ENCODE results near the gene ARRB2.
"Not testable (repeated sequence)": the region's sequence is repeated elsewhere in the genome, so short reads cannot be mapped to it uniquely, and the experiment has no call there.

The ARRB2 gene

GRCh38 chr17:4696437-4696805, 14.0 kb upstream of the ARRB2 start:
- no peak for DNase-seq (ENCODE audit: low read depth)
- H3K4me3 ChIP-seq (ENCODE audit: low read depth, low read length), result no peak overlapping the region

GRCh38 chr17:4699401-4700056, 10.9 kb upstream of the ARRB2 start:
- H3K4me3 ChIP-seq (ENCODE audit: low read depth, low read length); DNase-seq (ENCODE audit: low read depth): not testable (repeated sequence)

GRCh38 chr17:4701116-4701515, 9.3 kb upstream of the ARRB2 start:
- DNase-seq (ENCODE audit: low read depth), result no peak
- H3K4me3 ChIP-seq (ENCODE audit: low read depth, low read length), result no peak overlapping the region

DNA sequence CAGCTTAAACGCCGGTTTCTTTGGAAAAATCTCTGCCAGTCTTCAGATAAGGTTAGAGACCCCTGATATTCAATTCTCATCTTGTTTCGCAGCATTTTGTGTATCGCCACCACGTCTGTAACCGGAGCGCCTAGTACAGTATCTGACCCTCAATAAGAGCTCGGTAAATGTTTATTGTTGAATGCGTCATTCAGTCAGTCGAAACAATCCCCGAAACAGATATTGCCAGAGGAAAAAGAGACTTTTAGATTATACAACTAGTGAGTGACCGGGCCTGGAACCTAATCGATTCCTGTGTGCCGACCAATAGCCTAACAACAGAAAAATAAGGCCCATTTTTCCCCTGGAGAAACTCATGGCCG, 7.1 kb upstream of the ARRB2 start:
- H3K4me3 ChIP-seq (ENCODE audit: low read depth, low read length), result peak overlapping the region; percentile 99
- DNase-seq (ENCODE audit: low read depth), result no peak

DNA sequence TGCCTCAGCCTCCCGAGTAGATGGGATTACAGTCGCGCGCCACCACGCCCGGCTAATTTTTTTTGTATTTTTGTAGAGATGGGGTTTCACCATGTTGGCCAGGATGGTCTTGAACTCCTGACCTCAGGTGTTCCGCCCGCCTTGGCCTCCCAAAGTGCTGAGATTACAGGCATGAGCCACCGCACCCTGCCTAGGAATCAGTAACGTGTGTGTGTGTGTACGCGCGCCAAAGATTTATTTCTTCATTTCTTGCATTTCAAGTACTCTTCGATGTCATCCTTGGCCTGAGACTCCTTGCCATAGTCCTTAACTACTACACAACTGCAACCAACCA, 5.9 kb upstream of the ARRB2 start:
- peak overlapping the region; percentile 99 for H3K4me3 ChIP-seq (ENCODE audit: low read depth, low read length)
- DNase-seq (ENCODE audit: low read depth), result not testable (repeated sequence)

DNA sequence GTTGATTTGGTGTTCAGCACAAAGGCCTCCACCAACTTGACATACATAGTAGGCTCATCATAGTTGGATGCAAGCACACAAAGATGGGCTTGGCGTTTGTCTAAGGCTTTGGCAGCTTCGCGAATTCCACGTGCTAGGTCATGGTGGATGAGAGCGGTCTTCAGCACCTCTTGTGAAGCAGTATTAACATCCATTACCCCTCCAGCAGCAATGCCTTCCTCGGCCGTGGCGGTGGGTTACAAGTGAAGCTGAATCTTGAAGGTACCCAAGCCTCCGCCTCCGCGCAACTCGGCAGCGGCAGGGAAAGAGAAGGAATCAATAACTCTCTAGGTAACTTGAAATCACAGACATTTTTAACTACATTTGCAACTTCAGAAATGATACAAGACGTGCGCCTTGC, 5.4 kb upstream of the ARRB2 start:
- DNase-seq (ENCODE audit: low read depth), result no peak
- H3K4me3 ChIP-seq (ENCODE audit: low read depth, low read length), result no peak overlapping the region

DNA sequence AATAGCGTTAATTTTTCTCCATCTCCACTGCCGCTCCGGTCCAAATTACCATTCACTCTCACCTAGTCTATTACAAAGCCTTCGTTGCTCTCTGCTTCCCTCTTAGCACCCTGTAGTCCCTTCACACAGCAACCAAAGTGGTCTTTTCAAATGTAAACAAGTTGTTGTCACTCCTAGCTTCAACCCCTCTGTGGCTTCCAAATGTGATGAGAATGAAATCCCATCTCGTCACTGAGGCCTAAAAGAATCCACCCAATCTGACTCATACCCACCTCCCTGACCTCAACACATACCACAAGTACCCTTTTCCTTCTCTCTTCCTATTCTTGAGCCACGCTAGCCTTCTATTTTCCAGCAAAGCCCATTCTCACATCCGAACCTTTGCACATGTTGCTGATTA, 4.3 kb upstream of the ARRB2 start:
- H3K4me3 ChIP-seq (ENCODE audit: low read depth, low read length), result no peak overlapping the region
- peak; percentile 23 for DNase-seq (ENCODE audit: low read depth)

- H3K4me3 ChIP-seq (ENCODE audit: low read depth, low read length), result no peak overlapping the region
- DNase-seq (ENCODE audit: low read depth), result no peak
These were observed 2.0 kb upstream of the ARRB2 start for GRCh38 chr17:4708436-4708835.

- H3K4me3 ChIP-seq (ENCODE audit: low read depth, low read length), result peak overlapping the region; percentile 61
- no peak for DNase-seq (ENCODE audit: low read depth)
These were observed 532 bp downstream of the ARRB2 start for GRCh38 chr17:4710693-4711634.

DNA sequence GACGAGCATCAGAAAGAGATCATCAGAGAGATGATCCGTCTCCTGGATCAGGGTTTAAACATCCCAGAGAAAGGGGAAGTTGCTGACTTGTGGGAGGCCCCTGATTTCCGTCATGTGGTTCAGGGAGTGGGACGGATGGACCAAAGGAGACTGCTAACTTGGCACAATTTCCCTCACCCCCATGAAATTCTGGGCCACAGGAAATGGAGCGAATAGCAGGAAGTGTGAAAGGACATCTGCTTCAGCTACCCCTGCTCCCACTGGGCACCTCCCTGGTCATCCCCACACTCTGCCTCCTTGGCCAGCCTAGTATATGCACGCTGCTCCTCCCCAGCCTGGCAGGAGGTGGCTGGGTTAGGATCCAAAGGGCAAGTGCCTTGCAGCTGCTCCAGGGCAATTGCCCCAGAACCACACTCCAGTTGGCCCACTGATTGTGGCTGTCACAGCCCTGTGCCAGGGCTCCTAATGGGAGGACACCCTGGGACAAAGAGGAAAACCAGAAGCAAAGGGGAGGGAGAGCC, 1.3 kb downstream of the ARRB2 start:
- no peak overlapping the region for H3K4me3 ChIP-seq (ENCODE audit: low read depth, low read length)

DNA sequence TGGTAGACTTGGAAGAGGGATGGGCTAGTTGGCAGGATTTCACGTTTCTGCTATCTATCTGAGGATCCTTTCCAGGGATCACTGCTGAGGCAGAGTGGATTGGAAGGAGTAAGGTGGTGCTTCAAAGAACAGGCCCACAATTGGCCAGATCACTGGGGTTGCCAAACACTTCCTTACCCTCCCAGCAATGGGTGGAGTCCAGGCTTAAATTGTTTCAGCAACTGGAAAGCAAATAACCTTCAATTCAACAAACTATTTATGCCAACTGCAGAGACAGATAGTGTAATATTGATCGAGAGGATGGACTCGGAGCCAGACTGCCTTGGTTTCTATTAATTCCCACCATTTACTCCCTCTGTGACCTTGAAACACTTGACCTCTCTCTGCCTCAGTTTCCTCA, 2.1 kb downstream of the ARRB2 start:
- no peak for DNase-seq (ENCODE audit: low read depth)
- H3K4me3 ChIP-seq (ENCODE audit: low read depth, low read length), result no peak overlapping the region

More for the DNA sequence above, 1.3 kb downstream of the ARRB2 start:
- DNase-seq (ENCODE audit: low read depth), result no peak

DNA sequence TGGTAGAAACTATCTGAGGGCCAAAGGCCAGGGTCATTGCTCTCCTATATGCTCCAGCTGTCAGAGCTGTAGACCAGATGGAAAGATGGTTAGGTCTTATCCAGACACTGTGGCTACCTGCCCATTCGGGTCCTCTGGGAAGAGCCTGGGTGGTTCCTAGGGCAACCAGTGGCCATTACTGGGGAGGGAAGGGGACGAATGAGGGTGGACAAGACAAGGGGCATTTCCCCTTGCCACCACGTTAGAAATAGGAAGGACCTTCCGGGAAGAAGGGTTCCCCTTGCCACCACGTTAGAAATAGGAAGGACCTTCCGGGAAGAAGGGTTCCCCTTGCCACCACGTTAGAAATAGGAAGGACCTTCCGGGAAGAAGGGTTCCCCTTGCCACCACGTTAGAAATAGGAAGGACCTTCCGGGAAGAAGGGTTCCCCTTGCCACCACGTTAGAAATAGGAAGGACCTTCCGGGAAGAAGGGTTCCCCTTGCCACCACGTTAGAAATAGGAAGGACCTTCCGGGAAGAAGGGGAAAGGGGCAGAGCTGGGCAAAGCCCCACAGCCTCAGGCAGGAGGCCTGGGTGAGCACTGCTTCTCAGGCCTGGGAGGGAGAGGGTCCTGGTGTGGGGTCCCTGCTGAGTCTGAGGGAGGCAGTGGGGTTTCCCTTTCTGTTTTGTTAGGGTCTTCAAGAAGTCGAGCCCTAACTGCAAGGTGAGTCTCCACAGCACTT, 4.1 kb downstream of the ARRB2 start:
- not testable (repeated sequence) for H3K4me3 ChIP-seq (ENCODE audit: low read depth, low read length); DNase-seq (ENCODE audit: low read depth)

DNA sequence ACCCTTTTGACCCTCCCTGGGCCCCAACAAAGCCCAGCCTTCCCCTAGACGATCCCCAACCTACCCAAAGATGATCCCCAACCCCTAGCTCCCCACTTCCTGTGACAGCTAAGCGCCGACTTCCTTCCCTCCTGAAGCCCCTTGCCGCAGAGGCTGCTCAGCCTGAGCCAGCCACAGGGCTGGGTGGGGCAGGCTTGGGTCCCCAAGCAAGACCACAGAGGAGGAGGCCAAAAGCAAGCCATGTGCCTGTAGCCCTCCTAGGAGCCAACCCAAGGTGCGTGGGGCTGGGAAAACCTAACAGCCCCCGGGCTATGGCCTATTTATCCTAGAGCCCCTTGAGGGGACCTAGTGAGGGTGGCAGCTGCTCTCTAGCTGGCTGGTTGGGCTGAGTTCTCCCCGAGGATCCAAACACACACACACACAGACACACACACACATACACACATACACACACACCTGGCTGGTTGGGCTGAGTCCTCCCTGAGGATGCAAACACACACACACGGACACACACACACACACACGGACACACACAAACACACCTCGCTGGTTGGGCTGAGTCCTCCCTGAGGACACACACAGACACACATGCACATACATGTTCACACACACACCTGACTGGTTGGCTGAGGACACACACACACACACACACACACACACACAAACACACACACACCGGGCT, 4.8 kb downstream of the ARRB2 start:
- H3K4me3 ChIP-seq (ENCODE audit: low read depth, low read length), result no peak overlapping the region
- DNase-seq (ENCODE audit: low read depth), result no peak

GRCh38 chr17:4716081-4716480, 5.6 kb downstream of the ARRB2 start:
- DNase-seq (ENCODE audit: low read depth), result no peak
- H3K4me3 ChIP-seq (ENCODE audit: low read depth, low read length), result no peak overlapping the region

- no peak for DNase-seq (ENCODE audit: low read depth)
These were observed 7.4 kb downstream of the ARRB2 start for GRCh38 chr17:4717791-4718190.

GRCh38 chr17:4718276-4718675, 7.8 kb downstream of the ARRB2 start:
- no peak for DNase-seq (ENCODE audit: low read depth)
- H3K4me3 ChIP-seq (ENCODE audit: low read depth, low read length), result no peak overlapping the region

More at GRCh38 chr17:4717791-4718190, 7.4 kb downstream of the ARRB2 start:
- H3K4me3 ChIP-seq (ENCODE audit: low read depth, low read length), result no peak overlapping the region

DNA sequence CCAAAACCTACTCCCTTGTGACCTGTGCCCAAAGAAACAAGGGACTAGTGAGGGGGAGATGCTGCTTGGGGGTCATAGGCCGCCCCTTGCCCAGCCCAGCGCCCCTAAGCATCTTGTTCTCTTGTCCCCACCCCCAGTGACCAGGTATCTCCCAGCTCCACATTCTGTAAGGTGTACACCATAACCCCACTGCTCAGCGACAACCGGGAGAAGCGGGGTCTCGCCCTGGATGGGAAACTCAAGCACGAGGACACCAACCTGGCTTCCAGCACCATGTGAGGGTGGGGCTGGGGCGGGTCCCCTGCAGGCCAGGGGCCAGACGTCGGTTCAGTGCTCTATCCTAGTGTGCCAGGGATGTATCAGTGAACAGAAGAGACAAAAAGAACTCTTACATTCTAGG, 8.7 kb downstream of the ARRB2 start:
- DNase-seq (ENCODE audit: low read depth), result no peak
- no peak overlapping the region for H3K4me3 ChIP-seq (ENCODE audit: low read depth, low read length)

GRCh38 chr17:4719684-4720221, 9.3 kb downstream of the ARRB2 start:
- H3K4me3 ChIP-seq (ENCODE audit: low read depth, low read length), result no peak overlapping the region
- no peak for DNase-seq (ENCODE audit: low read depth)

GRCh38 chr17:4720787-4721186, 10.4 kb downstream of the ARRB2 start:
- H3K4me3 ChIP-seq (ENCODE audit: low read depth, low read length), result no peak overlapping the region
- DNase-seq (ENCODE audit: low read depth), result no peak
